Right cardiac atrium (tissue), 5 donors: ENCODE measurements around the gene TMEM45B. TPM values are rescaled to one million over a fixed set of nuclear protein-coding genes. Genes with fewer than 3 reads are reported as not detected.
"Not testable (repeated sequence)": the region's sequence is repeated elsewhere in the genome, so short reads cannot be mapped to it uniquely, and the experiment has no call there.

Source experiments
- ATAC-seq, 2 donors: fragments of 200-7000 bp; cut with Tn5 transposase; one replicate each; pipeline versions ENCODE4 v1.8.0 to v1.9.1; 2020; ENCODE audit warnings: moderate library complexity in 2 of 2, mild to moderate bottlenecking in 1 of 2
- DNase-seq, 3 donors: peaks; one replicate each; pipeline ENCODE4 v3.0.0-alpha.2; 2020
- H3K27ac ChIP-seq: one replicate; pipeline ENCODE4 v1.5.1; 2013; ENCODE audit warnings: mild to moderate bottlenecking, low read length, control low read depth, moderate library complexity
- H3K27me3 ChIP-seq: one replicate; pipeline ENCODE4 v1.6.1; 2013; ENCODE audit not compliant: control insufficient read depth, insufficient read depth
- H3K4me1 ChIP-seq: one replicate; pipeline ENCODE4 v1.6.1; 2013; ENCODE audit warnings: low read length; ENCODE audit not compliant: control insufficient read depth, insufficient read depth
- H3K4me3 ChIP-seq: one replicate; pipeline ENCODE4 v1.5.1; 2013; ENCODE audit warnings: low read length, control low read depth
- H3K9me3 ChIP-seq: one replicate; pipeline ENCODE4 v1.6.1; 2013; ENCODE audit warnings: low read length; ENCODE audit not compliant: control insufficient read depth
- WGBS: extraction: QIAGEN DNeasy Blood & Tissue Kit; methylation state at CpG from one replicate; pipeline ENCODE4 v1.1.7; 2013; 5-methylcytosine and 5-hydroxymethylcytosine counted together
- intact Hi-C, 4 donors: fragments of 100-400 bp; cut with DNase I; formaldehyde crosslinking; loops; one replicate each; pipeline versions ENCODE4 v1.11.0 to v1.14.0; 2022 to 2023
- polyA plus RNA-seq: library from polyadenylated mRNA; stranded (reverse); fragments of 200-250 nt; gene quantifications from one replicate; pipeline ENCODE4 v1.2.3, GENCODE V29; 2013
- total RNA-seq, 4 donors: library from RNA; stranded (reverse); fragmentation: NEBNext Ultra II Directional; extraction: Animal tissue kit (Norgen Biotek cat#: 25700); gene quantifications; one replicate each; pipeline ENCODE4 v1.2.1, GENCODE V29; 2021
- donor health status: healthy with polysubstance abuse.
- donor health status: DM: no; HTN: yes; CAD: no.
- donor health status: DM: no; HTN: no; CAD: no.
- donor health status: DM: no; HTN: yes; CAD: no; lungs with severe emphysema.
- donor health status: DM: yes; HTN: yes; CAD: no.

Gene TMEM45B
- total and polyA plus RNA-seq, 5 donors = not detected

DNA sequence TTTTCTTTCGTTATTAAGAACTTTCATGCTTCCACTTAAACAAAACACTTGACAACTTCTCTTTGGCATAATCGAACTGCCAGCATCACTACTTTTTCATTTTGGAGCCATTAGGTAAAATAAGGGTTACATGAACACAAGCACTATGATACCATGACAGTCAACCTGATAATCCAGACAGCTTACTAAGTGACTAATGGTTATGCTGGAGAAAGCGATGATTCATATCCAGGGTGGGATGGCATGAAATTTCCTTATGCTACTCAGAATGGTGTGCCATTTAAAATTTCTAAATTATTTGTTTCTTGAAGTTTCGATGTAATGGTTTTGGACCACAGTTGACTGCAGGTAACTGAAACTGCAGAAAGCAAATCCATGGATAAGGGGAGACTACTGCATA, 15.6 kb downstream of the TMEM45B start:
- 86% methylated on average over 4 of the region's 4 CpGs for whole genome bisulfite sequencing
- intact Hi-C loops, H3K27me3 ChIP-seq, H3K4me3 ChIP-seq, H3K9me3 ChIP-seq, H3K4me1 ChIP-seq, DNase-seq, ATAC-seq, H3K27ac ChIP-seq: not testable (repeated sequence)

DNA sequence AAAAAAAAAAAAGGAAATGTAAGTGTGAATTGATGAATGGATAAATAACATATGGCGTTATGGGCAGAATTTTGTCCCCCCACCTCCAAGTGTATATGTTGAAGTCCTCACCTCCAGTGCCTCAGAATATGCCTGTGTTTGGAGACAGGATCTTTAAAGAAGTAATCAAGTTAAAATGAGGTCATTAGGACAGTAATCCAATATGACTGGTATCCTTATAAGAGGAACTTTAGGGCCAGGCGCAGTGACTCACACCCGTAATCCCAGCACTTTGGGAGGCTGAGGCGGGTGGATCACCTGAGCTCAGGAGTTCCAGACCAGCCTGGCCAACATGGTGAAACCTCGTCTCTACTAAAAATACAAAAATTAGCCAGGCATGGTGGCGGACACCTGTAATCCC, 17.6 kb downstream of the TMEM45B start:
- ATAC-seq, DNase-seq, intact Hi-C loops, H3K4me1 ChIP-seq, H3K27ac ChIP-seq, H3K9me3 ChIP-seq, H3K27me3 ChIP-seq, H3K4me3 ChIP-seq: not testable (repeated sequence)
- WGBS = 94% methylated on average over 6 of the region's 6 CpGs

DNA sequence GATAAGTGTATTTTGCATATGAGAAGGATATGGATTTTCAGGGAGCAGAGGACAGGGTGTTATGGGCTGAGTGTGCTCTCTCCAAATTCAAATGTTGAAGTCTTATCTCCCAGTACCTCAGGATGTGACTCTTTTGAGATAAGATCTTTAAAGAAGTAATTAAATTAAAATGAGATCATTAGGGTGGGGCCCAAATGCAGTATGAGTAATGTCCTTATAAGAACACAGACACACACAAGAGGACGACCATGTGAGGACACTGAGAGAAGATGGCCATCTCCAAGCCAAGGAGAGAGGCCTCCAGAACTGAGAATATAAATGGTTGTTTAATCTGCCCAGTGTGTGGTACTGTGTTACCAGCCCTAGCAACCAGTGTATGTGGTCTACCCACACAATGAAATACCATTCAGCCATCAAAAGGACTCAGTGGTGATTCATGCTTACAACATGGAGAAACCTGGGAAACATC, 20.8 kb downstream of the TMEM45B start:
- H3K27me3 ChIP-seq, intact Hi-C loops, H3K27ac ChIP-seq, H3K4me3 ChIP-seq, H3K9me3 ChIP-seq, ATAC-seq, DNase-seq, H3K4me1 ChIP-seq: not testable (repeated sequence)
- 63% methylated on average over 1 of the region's 1 CpG for WGBS

DNA sequence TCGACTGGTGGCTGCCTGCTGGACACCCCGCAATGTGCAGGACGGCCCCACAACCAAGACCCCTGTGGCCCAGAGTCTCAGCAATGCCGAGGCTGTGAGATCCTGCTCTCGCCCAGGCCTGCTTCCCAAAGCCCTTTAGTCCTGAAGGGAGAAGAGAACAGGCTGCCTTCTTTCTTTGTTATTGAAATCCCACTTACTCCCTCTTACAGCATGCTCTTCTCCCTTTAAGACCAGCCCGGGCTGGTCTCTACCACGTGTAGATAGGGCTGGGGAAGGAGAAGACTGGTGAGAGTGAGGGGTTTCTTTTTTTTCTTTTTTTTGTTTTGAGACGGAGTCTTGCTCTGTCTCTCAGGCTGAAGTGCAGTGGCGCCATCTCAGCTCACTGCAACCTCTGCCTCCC, 21.3 kb downstream of the TMEM45B start:
- Histone ChIP-seq H3K9me3 (no peaks in the 10 kb centered on the region), H3K4me1 (no peaks in the 10 kb centered on the region), H3K4me3 (no peak overlapping the region), H3K27me3 (no peaks in the 10 kb centered on the region), H3K27ac (no peak overlapping the region)
- ATAC-seq (no peak), DNase-seq (no peak)
- 91% methylated on average over 9 of the region's 9 CpGs for WGBS
- intact Hi-C loops = no loop called here

DNA sequence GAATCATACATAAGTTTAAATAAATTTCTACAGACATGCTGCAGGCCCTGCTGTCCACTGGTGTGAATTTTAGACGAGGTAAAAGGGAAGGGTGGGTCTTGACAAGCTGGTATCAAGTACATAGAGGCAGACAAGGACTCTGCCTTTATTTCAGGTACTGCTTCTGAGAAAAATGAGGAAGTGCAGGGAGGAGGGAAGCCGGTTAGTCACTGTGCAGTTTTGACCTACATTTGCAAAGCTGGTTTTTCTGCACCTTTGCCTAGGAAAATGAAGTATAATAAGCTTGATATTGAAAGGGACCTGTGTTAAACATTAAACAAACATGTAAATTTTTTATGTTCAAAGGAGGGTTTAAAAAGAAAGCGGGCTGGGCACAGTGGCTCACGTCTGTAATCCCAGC, 24.6 kb downstream of the TMEM45B start:
- WGBS = 68% methylated on average over 4 of the region's 4 CpGs

DNA sequence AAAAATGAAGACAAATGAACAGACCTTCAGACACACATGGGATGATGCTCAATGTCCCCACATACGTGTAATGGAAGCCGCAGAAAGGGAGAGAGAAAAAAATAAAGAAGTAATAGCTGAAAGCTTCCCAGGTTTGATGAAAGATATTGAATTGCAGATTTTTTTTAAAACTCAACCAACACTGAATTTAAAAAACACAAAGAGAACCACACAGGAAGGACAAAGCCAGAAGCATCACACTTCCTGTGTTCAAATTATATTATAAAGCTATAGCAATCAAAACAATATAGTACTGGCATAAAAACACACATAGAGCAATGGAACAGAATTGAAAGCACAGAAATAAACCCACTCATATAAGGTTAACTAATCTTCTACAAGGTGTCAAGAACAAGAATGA, 26.5 kb downstream of the TMEM45B start:
- 99% methylated on average over 2 of the region's 2 CpGs for WGBS
- intact Hi-C loops = no loop called here

More for the DNA sequence above, 24.6 kb downstream of the TMEM45B start:
- H3K9me3 ChIP-seq = no peaks in the 10 kb centered on the region
- no peaks in the 10 kb centered on the region for H3K4me1 ChIP-seq
- ATAC-seq = no peak
- no peaks in the 10 kb centered on the region for H3K27me3 ChIP-seq
- intact Hi-C loops = no loop called here
- H3K27ac ChIP-seq = no peak overlapping the region
- no peak for DNase-seq
- H3K4me3 ChIP-seq = no peak overlapping the region

DNA sequence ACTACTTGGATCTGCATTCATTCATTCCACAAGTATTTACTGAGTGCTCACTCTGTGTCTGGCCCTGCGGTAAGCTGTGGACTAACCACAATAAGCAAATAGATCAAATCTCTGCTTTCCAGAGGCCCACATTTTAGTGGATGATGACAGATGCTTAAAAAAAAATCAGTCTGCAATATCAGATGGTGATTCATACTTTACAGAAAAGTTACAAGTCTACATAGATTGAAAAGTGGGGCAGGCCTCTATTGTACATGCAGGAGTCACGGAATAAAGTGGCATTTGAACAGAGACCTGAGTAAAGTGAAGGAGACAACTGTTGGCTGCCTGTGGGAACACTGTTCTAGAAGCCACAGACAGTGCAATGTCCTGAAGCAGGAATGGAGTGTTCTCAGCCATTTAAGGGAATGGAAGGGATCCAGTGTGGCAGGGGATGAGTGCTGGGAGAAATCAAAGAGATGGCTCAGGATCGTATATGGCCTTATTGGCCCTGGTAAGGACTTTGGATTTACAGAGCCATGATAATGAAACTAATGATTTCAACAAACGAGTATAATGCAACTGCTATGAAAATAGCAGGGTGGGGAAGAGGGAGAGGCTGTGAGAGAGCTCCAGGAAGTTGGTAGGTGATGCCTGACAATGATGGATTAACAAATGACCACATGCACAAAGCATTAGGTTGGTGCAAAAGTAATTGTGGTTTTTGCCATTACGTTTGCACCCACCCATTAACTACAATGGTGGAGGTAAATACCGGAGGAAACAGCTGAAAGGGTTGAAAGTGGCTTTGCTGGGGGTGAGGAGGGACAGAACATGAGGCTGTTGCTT, 31.1 kb downstream of the TMEM45B start:
- Histone ChIP-seq H3K27me3 (no peaks in the 10 kb centered on the region), H3K27ac (no peak overlapping the region), H3K4me1 (no peaks in the 10 kb centered on the region), H3K4me3 (no peak overlapping the region), H3K9me3 (no peaks in the 10 kb centered on the region)
- 64% methylated on average over 6 of the region's 6 CpGs for WGBS
- DNase-seq (no peak), ATAC-seq (peak in 1 of 2 donors; percentile 72)
- intact Hi-C loops = no loop called here

More for the DNA sequence above, 26.5 kb downstream of the TMEM45B start:
- ATAC-seq = no peak
- no peaks in the 10 kb centered on the region for H3K27me3 ChIP-seq
- H3K9me3 ChIP-seq = no peaks in the 10 kb centered on the region
- no peaks in the 10 kb centered on the region for H3K4me1 ChIP-seq
- no peak for DNase-seq
- H3K4me3 ChIP-seq = no peak overlapping the region
- H3K27ac ChIP-seq = no peak overlapping the region

DNA sequence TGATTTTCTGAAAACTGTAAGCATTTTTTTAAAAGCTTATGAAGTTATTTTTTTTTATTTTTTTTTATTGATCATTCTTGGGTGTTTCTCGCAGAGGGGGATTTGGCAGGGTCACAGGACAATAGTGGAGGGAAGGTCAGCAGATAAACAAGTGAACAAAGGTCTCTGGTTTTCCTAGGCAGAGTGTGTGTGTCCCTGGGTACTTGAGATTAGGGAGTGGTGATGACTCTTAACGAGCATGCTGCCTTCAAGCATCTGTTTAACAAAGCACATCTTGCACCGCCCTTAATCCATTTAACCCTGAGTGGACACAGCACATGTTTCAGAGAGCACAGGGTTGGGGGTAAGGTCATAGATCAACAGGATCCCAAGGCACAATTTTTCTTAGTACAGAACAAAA, 31.7 kb downstream of the TMEM45B start:
- H3K4me1 ChIP-seq, ATAC-seq, intact Hi-C loops, H3K9me3 ChIP-seq, H3K27me3 ChIP-seq, DNase-seq, H3K4me3 ChIP-seq, H3K27ac ChIP-seq: not testable (repeated sequence)
- WGBS = 45% methylated on average over 1 of the region's 3 CpGs

DNA sequence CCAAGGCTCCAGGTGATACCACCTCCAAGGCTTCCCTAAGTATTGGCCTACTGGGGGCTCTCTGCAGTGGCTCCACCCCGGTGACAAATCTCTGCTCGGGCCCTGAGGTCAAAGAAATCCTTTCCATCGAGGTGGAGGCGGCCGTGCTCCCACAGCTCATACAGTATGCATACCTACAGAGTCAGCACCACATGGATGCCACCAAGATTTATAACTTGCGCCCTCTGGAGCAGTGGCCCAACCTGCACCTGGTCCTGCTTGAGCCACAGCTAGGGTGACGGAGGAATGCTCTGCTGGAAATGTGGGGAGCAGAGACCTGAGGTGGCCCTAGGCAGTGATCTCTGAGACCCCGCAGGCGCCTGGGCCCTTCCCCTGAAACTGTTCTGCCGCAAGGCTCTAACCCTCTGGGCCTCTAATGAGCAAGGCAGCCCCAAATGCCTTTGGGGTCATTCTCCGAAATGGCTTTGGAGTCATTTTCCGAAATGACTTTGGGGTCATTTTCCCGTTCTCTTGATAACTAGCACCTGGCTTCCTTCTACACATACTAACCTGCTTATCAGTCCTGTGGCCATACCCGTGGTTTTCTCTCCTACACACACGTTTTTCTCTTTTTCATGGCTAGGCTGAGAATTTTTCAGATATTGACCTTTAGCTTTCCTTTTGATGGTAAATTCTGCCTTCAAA, 33.9 kb downstream of the TMEM45B start:
- no peaks in the 10 kb centered on the region for H3K9me3 ChIP-seq
- peaks cover 6% of the 10 kb centered on the region for H3K4me1 ChIP-seq
- WGBS = 90% methylated on average over 15 of the region's 15 CpGs
- no peak overlapping the region for H3K27ac ChIP-seq
- H3K4me3 ChIP-seq = no peak overlapping the region
- intact Hi-C loops = no loop called here
- H3K27me3 ChIP-seq = no peaks in the 10 kb centered on the region
- DNase-seq (no peak), ATAC-seq (no peak)

DNA sequence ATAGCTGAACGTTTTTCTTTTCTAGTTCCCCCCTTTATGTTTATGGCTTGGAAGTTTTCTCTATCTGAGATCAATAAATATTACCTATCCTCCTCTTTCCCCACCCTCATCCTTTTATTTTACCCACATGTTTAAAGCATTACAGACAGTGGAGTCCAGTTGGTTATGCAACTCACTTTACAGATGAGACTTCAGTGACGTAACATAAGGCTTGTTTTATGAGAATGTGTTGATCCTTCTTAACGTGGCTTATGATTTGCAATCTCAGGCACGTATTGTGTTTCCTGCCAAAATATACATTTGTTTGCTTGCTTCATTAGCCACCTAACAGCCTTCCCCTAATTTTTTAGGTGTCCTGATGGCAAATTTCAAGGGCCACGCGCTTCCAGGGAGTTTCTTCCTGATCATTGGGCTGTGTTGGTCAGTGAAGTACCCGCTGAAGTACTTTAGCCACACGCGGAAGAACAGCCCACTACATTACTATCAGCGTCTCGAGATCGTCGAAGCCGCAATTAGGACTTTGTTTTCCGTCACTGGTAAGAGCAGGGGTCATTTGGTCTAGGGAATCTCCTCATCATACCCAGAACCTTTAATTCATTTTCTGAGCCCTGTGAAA, 36.6 kb downstream of the TMEM45B start:
- Histone ChIP-seq H3K4me3 (no peak overlapping the region), H3K4me1 (peaks cover 6% of the 10 kb centered on the region), H3K9me3 (no peaks in the 10 kb centered on the region), H3K27me3 (no peaks in the 10 kb centered on the region), H3K27ac (no peak overlapping the region)
- intact Hi-C loops = no loop called here
- no peak for DNase-seq
- 86% methylated on average over 15 of the region's 15 CpGs for WGBS
- no peak for ATAC-seq
